H9 (cell line): ENCODE measurements around the gene PIEZO2. TPM values are rescaled to one million over a fixed set of nuclear protein-coding genes. Genes with fewer than 3 reads are reported as not detected.

Experiments used
- DNase-seq: peaks from one replicate; pipeline ENCODE4 v3.0.0-alpha.2; 2017
- H2AFZ ChIP-seq: one replicate; pipeline ENCODE4 v1.6.1; 2013; ENCODE audit warnings: mild to moderate bottlenecking, low read length, control low read depth, moderate library complexity
- H2AK5ac ChIP-seq: 2 replicates; pipeline ENCODE4 v1.6.1; 2013; ENCODE audit warnings: low read length, control low read depth, mixed read lengths; ENCODE audit not compliant: insufficient read length
- H2BK120ac ChIP-seq: one replicate; pipeline ENCODE4 v1.6.1; 2013; ENCODE audit warnings: low read depth, mild to moderate bottlenecking, low read length, control low read depth, inconsistent platforms; ENCODE audit not compliant: poor library complexity, severe bottlenecking
- H2BK12ac ChIP-seq: 2 replicates; pipeline ENCODE4 v1.6.1; 2013; ENCODE audit warnings: low read length, control low read depth, mixed read lengths, low read depth; ENCODE audit not compliant: insufficient read length
- H2BK15ac ChIP-seq: 2 replicates; pipeline ENCODE4 v1.6.1; 2013; ENCODE audit warnings: low read depth, low read length, control low read depth
- H2BK20ac ChIP-seq: one replicate; pipeline ENCODE4 v1.6.1; 2013; ENCODE audit warnings: low read depth, mild to moderate bottlenecking, low read length, control low read depth, inconsistent platforms; ENCODE audit not compliant: poor library complexity, severe bottlenecking
- H2BK5ac ChIP-seq: 2 replicates; pipeline ENCODE4 v1.6.1; 2013; ENCODE audit warnings: low read length, control low read depth, mixed read lengths; ENCODE audit not compliant: insufficient read length
- H3K14ac ChIP-seq: 2 replicates; pipeline ENCODE4 v1.6.1; 2013; ENCODE audit warnings: low read length, control low read depth; ENCODE audit not compliant: insufficient read depth
- H3K18ac ChIP-seq: 2 replicates; pipeline ENCODE4 v1.6.1; 2013; ENCODE audit warnings: low read depth, mild to moderate bottlenecking, mixed read lengths, low read length, control low read depth; ENCODE audit not compliant: insufficient read length
- H3K23ac ChIP-seq: 2 replicates; pipeline ENCODE4 v1.6.1; 2013; ENCODE audit warnings: low read length, control low read depth, mixed read lengths, low read depth; ENCODE audit not compliant: insufficient read length
- H3K23me2 ChIP-seq: 2 replicates; pipeline ENCODE4 v1.6.1; 2013; ENCODE audit warnings: low read depth, mild to moderate bottlenecking, mixed read lengths, low read length, control low read depth; ENCODE audit not compliant: insufficient read length, poor library complexity, severe bottlenecking
- H3K27ac ChIP-seq: 2 replicates; pipeline ENCODE4 v1.5.1; 2013; ENCODE audit warnings: low read length, control low read depth, mixed read lengths, low read depth; ENCODE audit not compliant: insufficient read length
- H3K27me3 ChIP-seq: 2 replicates; pipeline ENCODE4 v1.6.1; 2013; ENCODE audit warnings: low read length, control low read depth, inconsistent platforms; ENCODE audit not compliant: insufficient read depth
- H3K4ac ChIP-seq: 2 replicates; pipeline ENCODE4 v1.6.1; 2013; ENCODE audit warnings: low read depth, mild to moderate bottlenecking, control low read depth, inconsistent platforms, low read length, moderate library complexity
- H3K4me1 ChIP-seq: 2 replicates; pipeline ENCODE4 v1.6.1; 2013; ENCODE audit warnings: low read length, control low read depth, inconsistent platforms; ENCODE audit not compliant: insufficient read depth
- H3K4me2 ChIP-seq: 2 replicates; pipeline ENCODE4 v1.6.1; 2013; ENCODE audit warnings: low read length, control low read depth, mixed read lengths; ENCODE audit not compliant: insufficient read length, insufficient read depth
- H3K56ac ChIP-seq: 2 replicates; pipeline ENCODE4 v1.6.1; 2013; ENCODE audit warnings: low read depth, mild to moderate bottlenecking, mixed read lengths, low read length, control low read depth; ENCODE audit not compliant: insufficient read length
- H3K79me1 ChIP-seq: 2 replicates; pipeline ENCODE4 v1.6.1; 2013; ENCODE audit warnings: low read depth, mild to moderate bottlenecking, moderate library complexity, low read length, control low read depth, inconsistent platforms; ENCODE audit not compliant: insufficient read depth, poor library complexity, severe bottlenecking
- H3K79me2 ChIP-seq: 2 replicates; pipeline ENCODE4 v1.6.1; 2013; ENCODE audit warnings: low read length, control low read depth, inconsistent platforms; ENCODE audit not compliant: insufficient read depth
- H3K9ac ChIP-seq: 2 replicates; pipeline ENCODE4 v1.6.1; 2013; ENCODE audit warnings: low read length, control low read depth, mixed read lengths; ENCODE audit not compliant: insufficient read length; ENCODE audit errors: extremely low read depth
- H3K9me3 ChIP-seq: one replicate; pipeline ENCODE4 v1.6.1; 2013; ENCODE audit warnings: low read depth, low read length, inconsistent platforms; ENCODE audit not compliant: control insufficient read depth
- H3T11ph ChIP-seq: one replicate; pipeline ENCODE4 v1.6.1; 2013; ENCODE audit warnings: mild to moderate bottlenecking, low read length, control low read depth, inconsistent platforms
- H4K20me1 ChIP-seq: one replicate; pipeline ENCODE4 v1.6.1; 2013; ENCODE audit not compliant: control insufficient read depth, insufficient read length, insufficient read depth
- H4K5ac ChIP-seq: 2 replicates; pipeline ENCODE4 v1.6.1; 2013; ENCODE audit warnings: low read depth, mild to moderate bottlenecking, mixed read lengths, low read length, control low read depth; ENCODE audit not compliant: insufficient read length
- H4K8ac ChIP-seq: replicated peaks from 2 replicates; pipeline ENCODE4 v1.6.1; 2013; ENCODE audit warnings: low read length, control low read depth, mixed read lengths, low read depth; ENCODE audit not compliant: insufficient read length
- H4K91ac ChIP-seq: 2 replicates; pipeline ENCODE4 v1.6.1; 2013; ENCODE audit warnings: low read depth, mild to moderate bottlenecking, moderate library complexity, mixed read lengths, low read length, control low read depth; ENCODE audit not compliant: insufficient read length
- H3K27ac Mint-ChIP-seq, 3 experiments: 2 replicates in 2 of 3; 3 replicates in 1 of 3; pipeline ENCODE4 v1.8.0; 2020 to 2021; ENCODE audit warnings: mixed read lengths in 3 of 3, mild to moderate bottlenecking in 1 of 3, moderate library complexity in 1 of 3
- H3K27me3 Mint-ChIP-seq: 2 replicates; pipeline ENCODE4 v1.8.0; 2021; ENCODE audit warnings: low read depth, mild to moderate bottlenecking, moderate library complexity, mixed read lengths
- H3K36me3 Mint-ChIP-seq, 3 experiments: 2 replicates in 2 of 3; 3 replicates in 1 of 3; pipeline ENCODE4 v1.8.0; 2020 to 2021; ENCODE audit warnings: low read depth in 3 of 3, mixed read lengths in 3 of 3; ENCODE audit not compliant: insufficient read depth in 1 of 3
- H3K4me1 Mint-ChIP-seq, 2 experiments: 2 replicates each; pipeline ENCODE4 v1.8.0; 2020; ENCODE audit warnings: mixed read lengths in 2 of 2
- H3K4me3 Mint-ChIP-seq, 2 experiments: 2 replicates in 1 of 2; 3 replicates in 1 of 2; pipeline ENCODE4 v1.8.0; 2020 to 2021; ENCODE audit warnings: mild to moderate bottlenecking in 2 of 2, mixed read lengths in 2 of 2, moderate library complexity in 1 of 2
- H3K9me3 Mint-ChIP-seq, 2 experiments: 2 replicates in 1 of 2; 3 replicates in 1 of 2; pipeline ENCODE4 v1.8.0; 2020; ENCODE audit warnings: mild to moderate bottlenecking in 2 of 2, mixed read lengths in 2 of 2, moderate library complexity in 1 of 2
- WGBS: extraction: QIAGEN DNeasy Blood & Tissue Kit; methylation state at CpG from one replicate; pipeline ENCODE4 v1.1.7; 2013; ENCODE audit warnings: missing lambda C conversion rate, low lambda C conversion rate, mixed read lengths; ENCODE audit not compliant: insufficient read length; ENCODE audit errors: extremely low coverage; 5-methylcytosine and 5-hydroxymethylcytosine counted together
- total RNA-seq: library from RNA; stranded (reverse); gene quantifications from 2 replicates; pipeline ENCODE4 v1.2.1, GENCODE V29; 2021
- TF ChIP-seq, protein P1 (sequence below): fragments of 200-600 bp; sonication (generic); conservative IDR thresholded peaks from 3 replicates; pipeline ENCODE4 v1.8.0; 2021; ENCODE audit warnings: antibody characterized with exemption, mild to moderate bottlenecking

Gene PIEZO2
- total RNA-seq, 1 experiment from 2014 or later: 3.9 TPM

- H3K4me2 ChIP-seq: no peak overlapping the region
- no peaks in the 10 kb centered on the region for H3K9me3 ChIP-seq
- H4K5ac ChIP-seq: no peak overlapping the region
- H3K23me2 ChIP-seq: no peaks in the 10 kb centered on the region
- H3K79me1 ChIP-seq: no peaks in the 10 kb centered on the region
- no peak overlapping the region for H3T11ph ChIP-seq
- Mint-ChIP-seq H3K9me3 (no peaks in the 10 kb centered on the region), H3K36me3 (no peaks in the 10 kb centered on the region), H3K27me3 (no peaks in the 10 kb centered on the region), H3K4me3 (no peak overlapping the region), H3K27ac (no peak overlapping the region), H3K4me1 (peaks cover 6 to 13% of the 10 kb centered on the region in 2 experiments)
- no peak overlapping the region for H2BK20ac ChIP-seq
- no peak overlapping the region for H4K91ac ChIP-seq
- H2BK120ac ChIP-seq: no peak overlapping the region
- H2BK12ac ChIP-seq: no peak overlapping the region
- H3K27me3 ChIP-seq: no peaks in the 10 kb centered on the region
- DNase-seq: no peak
- no peaks in the 10 kb centered on the region for H4K20me1 ChIP-seq
- H3K79me2 ChIP-seq: no peaks in the 10 kb centered on the region
- H3K14ac ChIP-seq: no peak overlapping the region
- H3K4ac ChIP-seq: no peak overlapping the region
- H3K27ac ChIP-seq: no peak overlapping the region
- H2BK5ac ChIP-seq: no peak overlapping the region
- TF ChIP-seq, protein P1, sequence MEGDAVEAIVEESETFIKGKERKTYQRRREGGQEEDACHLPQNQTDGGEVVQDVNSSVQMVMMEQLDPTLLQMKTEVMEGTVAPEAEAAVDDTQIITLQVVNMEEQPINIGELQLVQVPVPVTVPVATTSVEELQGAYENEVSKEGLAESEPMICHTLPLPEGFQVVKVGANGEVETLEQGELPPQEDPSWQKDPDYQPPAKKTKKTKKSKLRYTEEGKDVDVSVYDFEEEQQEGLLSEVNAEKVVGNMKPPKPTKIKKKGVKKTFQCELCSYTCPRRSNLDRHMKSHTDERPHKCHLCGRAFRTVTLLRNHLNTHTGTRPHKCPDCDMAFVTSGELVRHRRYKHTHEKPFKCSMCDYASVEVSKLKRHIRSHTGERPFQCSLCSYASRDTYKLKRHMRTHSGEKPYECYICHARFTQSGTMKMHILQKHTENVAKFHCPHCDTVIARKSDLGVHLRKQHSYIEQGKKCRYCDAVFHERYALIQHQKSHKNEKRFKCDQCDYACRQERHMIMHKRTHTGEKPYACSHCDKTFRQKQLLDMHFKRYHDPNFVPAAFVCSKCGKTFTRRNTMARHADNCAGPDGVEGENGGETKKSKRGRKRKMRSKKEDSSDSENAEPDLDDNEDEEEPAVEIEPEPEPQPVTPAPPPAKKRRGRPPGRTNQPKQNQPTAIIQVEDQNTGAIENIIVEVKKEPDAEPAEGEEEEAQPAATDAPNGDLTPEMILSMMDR: no peak
- H3K23ac ChIP-seq: no peak overlapping the region
- no peak overlapping the region for H3K56ac ChIP-seq
- H3K9ac ChIP-seq: no peak overlapping the region
- H4K8ac ChIP-seq: no peak overlapping the region
- H3K18ac ChIP-seq: no peak overlapping the region
- no peak overlapping the region for H2AFZ ChIP-seq
- no peak overlapping the region for H2AK5ac ChIP-seq
- no CpG with 5 or more reads among the region's 1 CpG for WGBS
- no peak overlapping the region for H2BK15ac ChIP-seq
- H3K4me1 ChIP-seq: no peaks in the 10 kb centered on the region
These were observed 270.7 kb downstream of the PIEZO2 start for GRCh38 chr18:10878703-10879102.
